Liver (tissue), 9 donors: Measurements from ENCODE around the gene CD81. TPM values are rescaled to one million over a fixed set of nuclear protein-coding genes. Genes with fewer than 3 reads are reported as not detected.

Experiments used
- DNase-seq: peaks from one replicate; pipeline ENCODE4 v3.0.0-alpha.2; 2017; ENCODE audit warnings: low spot score
- H3K27ac ChIP-seq, 2 donors: one replicate each; pipeline ENCODE4 v1.7.0; 2013; ENCODE audit warnings: inconsistent platforms in 2 of 2, low read length in 2 of 2, control low read depth in 1 of 2, low read depth in 1 of 2, mild to moderate bottlenecking in 1 of 2
- H3K27me3 ChIP-seq, 4 donors: one replicate each; pipeline versions ENCODE4 v1.6.1 to v1.7.0; 2013; ENCODE audit warnings: low read length in 3 of 4, inconsistent platforms in 1 of 4, mild to moderate bottlenecking in 1 of 4, moderate library complexity in 1 of 4; ENCODE audit not compliant: control insufficient read depth in 4 of 4, insufficient read depth in 4 of 4
- H3K36me3 ChIP-seq, 4 donors: one replicate each; pipeline versions ENCODE4 v1.6.1 to v1.7.0; 2013; ENCODE audit warnings: low read length in 3 of 4, mild to moderate bottlenecking in 3 of 4, low read depth in 1 of 4, moderate library complexity in 1 of 4; ENCODE audit not compliant: control insufficient read depth in 4 of 4, insufficient read depth in 3 of 4
- H3K4me1 ChIP-seq, 4 donors: one replicate each; pipeline versions ENCODE4 v1.6.1 to v1.7.0; 2013; ENCODE audit warnings: low read length in 3 of 4, mild to moderate bottlenecking in 3 of 4, moderate library complexity in 1 of 4; ENCODE audit not compliant: control insufficient read depth in 4 of 4, insufficient read depth in 4 of 4
- H3K4me3 ChIP-seq, 3 donors: one replicate each; pipeline versions ENCODE4 v1.6.1 to v1.7.0; 2013; ENCODE audit warnings: low read length in 3 of 3, control low read depth in 1 of 3, low read depth in 1 of 3, mild to moderate bottlenecking in 1 of 3
- H3K9ac ChIP-seq, 2 donors: one replicate each; pipeline ENCODE4 v1.7.0; 2013; ENCODE audit warnings: low read length in 2 of 2, mild to moderate bottlenecking in 2 of 2, moderate library complexity in 2 of 2, control low read depth in 1 of 2, low read depth in 1 of 2
- H3K9me3 ChIP-seq, 4 donors: one replicate each; pipeline versions ENCODE4 v1.6.1 to v1.7.0; 2013; ENCODE audit warnings: low read length in 3 of 4; ENCODE audit not compliant: control insufficient read depth in 4 of 4
- ATF3 ChIP-seq: IDR thresholded peaks from 2 replicates; pipeline ENCODE4 v1.6.1; 2016; ENCODE audit warnings: antibody characterized with exemption
- CTCF ChIP-seq: fragments of 150-350 bp; IDR thresholded peaks from 2 replicates; pipeline ENCODE4 v1.5.1; 2017; ENCODE audit warnings: improper control_type of control experiment, low read depth, low read length; ENCODE audit not compliant: missing input control
- EGR1 ChIP-seq, 2 donors: IDR thresholded peaks; 2 replicates each; pipeline ENCODE4 v1.6.1; 2016 to 2018; ENCODE audit warnings: antibody characterized with exemption in 2 of 2, low read depth in 2 of 2
- FOXA1 ChIP-seq: IDR thresholded peaks from 2 replicates; pipeline ENCODE4 v1.6.1; 2016; ENCODE audit warnings: antibody characterized with exemption
- FOXA2 ChIP-seq: IDR thresholded peaks from 2 replicates; pipeline ENCODE4 v1.6.1; 2016; ENCODE audit warnings: antibody characterized with exemption
- GABPA ChIP-seq, 2 donors: IDR thresholded peaks in 1 of 2; conservative IDR thresholded peaks in 1 of 2; 2 replicates each; pipeline ENCODE4 v1.6.1; 2016; ENCODE audit warnings: antibody characterized with exemption in 2 of 2, mild to moderate bottlenecking in 1 of 2, moderate library complexity in 1 of 2
- HNF4A ChIP-seq, 2 donors: conservative IDR thresholded peaks; 2 replicates each; pipeline ENCODE4 v1.6.1; 2016; ENCODE audit warnings: antibody characterized with exemption in 2 of 2, mild to moderate bottlenecking in 2 of 2
- HNF4G ChIP-seq: IDR thresholded peaks from 2 replicates; pipeline ENCODE4 v1.6.1; 2016; ENCODE audit warnings: antibody characterized with exemption
- JUND ChIP-seq, 2 donors: IDR thresholded peaks; 2 replicates each; pipeline ENCODE4 v1.6.1; 2016; ENCODE audit warnings: antibody characterized with exemption in 2 of 2
- MAX ChIP-seq: IDR thresholded peaks from 2 replicates; pipeline ENCODE4 v1.6.1; 2016; ENCODE audit warnings: antibody characterized with exemption
- NR2F2 ChIP-seq: IDR thresholded peaks from 2 replicates; pipeline ENCODE4 v1.6.1; 2016; ENCODE audit warnings: antibody characterized with exemption
- RAD21 ChIP-seq, 2 donors: IDR thresholded peaks; 2 replicates each; pipeline ENCODE4 v1.6.1; 2016; ENCODE audit warnings: antibody characterized with exemption in 2 of 2, mild to moderate bottlenecking in 2 of 2
- REST ChIP-seq: IDR thresholded peaks from 2 replicates; pipeline ENCODE4 v1.6.1; 2016; ENCODE audit warnings: antibody characterized with exemption, mild to moderate bottlenecking
- RXRA ChIP-seq, 2 donors: IDR thresholded peaks; 2 replicates each; pipeline ENCODE4 v1.6.1; 2017 to 2018; ENCODE audit warnings: antibody characterized with exemption in 2 of 2, mild to moderate bottlenecking in 1 of 2
- SP1 ChIP-seq: IDR thresholded peaks from 2 replicates; pipeline ENCODE4 v1.6.1; 2018; ENCODE audit warnings: antibody characterized with exemption, mild to moderate bottlenecking
- TAF1 ChIP-seq: conservative IDR thresholded peaks from 2 replicates; pipeline ENCODE4 v1.6.1; 2016; ENCODE audit warnings: antibody characterized with exemption, mild to moderate bottlenecking
- YY1 ChIP-seq: IDR thresholded peaks from 2 replicates; pipeline ENCODE4 v1.6.1; 2016; ENCODE audit warnings: antibody characterized with exemption, mild to moderate bottlenecking
- ZBTB33 ChIP-seq: IDR thresholded peaks from 2 replicates; pipeline ENCODE4 v1.6.1; 2016; ENCODE audit warnings: antibody characterized with exemption
- WGBS: extraction: QIAGEN DNeasy Blood & Tissue Kit; methylation state at CpG from one replicate; pipeline ENCODE4 v1.1.7; 2013; 5-methylcytosine and 5-hydroxymethylcytosine counted together
- polyA plus RNA-seq, 2 donors: library from polyadenylated mRNA; stranded (reverse) in 1 of 2; unstranded in 1 of 2; fragments of 200-250 nt in 1 of 2; fragments of >200 nt in 1 of 2; fragmentation: Nextera tagmentation in 1 of 2; extraction: Ambion mirVana in 1 of 2; gene quantifications; one replicate each; pipeline versions ENCODE4 v1.2.1 to v1.2.3, GENCODE V29; 2013 to 2015
- total RNA-seq, 2 donors: library from RNA; depleted of rRNA; stranded (reverse); fragments of >200 nt; gene quantifications; one replicate each; pipeline ENCODE4 v1.2.3, GENCODE V29; 2014
- donor health status: healthy.
- donor health status: healthy.
- donor health status: healthy.
- donor health status: healthy.
- donor health status: healthy.

Gene CD81
- total and polyA plus RNA-seq, 4 donors = 76.9 to 712 (median 164) TPM

GRCh38 chr11:2382936-2383851, 6.1 kb downstream of the CD81 start:
- H3K9ac ChIP-seq = peak overlapping the region in 1 of 2 donors; percentile 10
- H3K4me3 ChIP-seq = no peak overlapping the region
- H3K9me3 ChIP-seq = no peaks in the 10 kb centered on the region
- no peaks in the 10 kb centered on the region for H3K27me3 ChIP-seq
- H3K27ac ChIP-seq = peak overlapping the region; percentile 91 to 93
- H3K36me3 ChIP-seq = peaks cover 0 to 3% (median 0%) of the 10 kb centered on the region in 4 donors
- peaks cover 63 to 90% (median 81%) of the 10 kb centered on the region in 4 donors for H3K4me1 ChIP-seq
- no peak for DNase-seq
- WGBS = 40% methylated on average over 26 of the region's 26 CpGs
- TF ChIP-seq ZBTB33 = no peak
- peak in 1 of 2 donors; percentile 62 for TF ChIP-seq GABPA (IDR thresholded peaks at IDR 0.05 in 1 of 2, conservative IDR thresholded peaks at IDR 0.05 in 1 of 2)
- no peak for TF ChIP-seq EGR1 (IDR thresholded peaks at IDR 0.05; ENCODE audit: low read depth in 2 of 2)
- TF ChIP-seq HNF4A (conservative IDR thresholded peaks at IDR 0.05) = no peak
- TF ChIP-seq ATF3 = no peak
- no peak for TF ChIP-seq TAF1
- peak; percentile 96 for TF ChIP-seq NR2F2
- TF ChIP-seq REST = no peak
- no peak for TF ChIP-seq HNF4G
- peak; percentile 22 for TF ChIP-seq YY1
- TF ChIP-seq FOXA1 = no peak
- no peak for TF ChIP-seq CTCF
- peak; percentile 31 to 49 for TF ChIP-seq RXRA (IDR thresholded peaks at IDR 0.05)
- no peak for TF ChIP-seq SP1
- TF ChIP-seq RAD21 (IDR thresholded peaks at IDR 0.05) = peak in 1 of 2 donors; percentile 19
- TF ChIP-seq FOXA2 = no peak
- peak; percentile 59 for TF ChIP-seq MAX
- no peak for TF ChIP-seq JUND (IDR thresholded peaks at IDR 0.05)
